B cell (primary cell): ENCODE data around the gene EGR2. TPM values are rescaled to one million over a fixed set of nuclear protein-coding genes. Genes with fewer than 3 reads are reported as not detected.

Experiments
- ATAC-seq: fragments of 200-7000 bp; cut with Tn5 transposase; one replicate; pipeline ENCODE4 v1.10.0; 2021; ENCODE audit warnings: low read depth, mild to moderate bottlenecking, moderate number of reproducible peaks, moderate library complexity
- CTCF ChIA-PET: fragments of 350-600 bp; sonication (Branson Sonifier 250); formaldehyde crosslinking; loops from one replicate; lab custom pipeline; 2021; ENCODE audit warnings: antibody characterized with exemption, inconsistent platforms; lab: Charles Lee
- POLR2A ChIA-PET: fragments of 350-600 bp; sonication (Branson Sonifier 250); formaldehyde crosslinking; loops from one replicate; lab custom pipeline; 2021; ENCODE audit warnings: antibody characterized with exemption; lab: Charles Lee
- DNase-seq: peaks from one replicate; pipeline ENCODE4 v3.0.0; 2013
- H2AFZ ChIP-seq: 2 replicates; pipeline ENCODE4 v1.6.1; 2012; ENCODE audit warnings: mild to moderate bottlenecking, low read depth, low read length; ENCODE audit not compliant: insufficient read depth, poor library complexity, severe bottlenecking
- H3K27ac ChIP-seq, 2 donors: 1 replicate in 1 of 2; 2 replicates in 1 of 2; pipeline ENCODE4 v1.5.1; 2012 to 2013; ENCODE audit warnings: low read length in 2 of 2, mild to moderate bottlenecking in 2 of 2, moderate library complexity in 1 of 2
- H3K27me3 ChIP-seq, 4 experiments: fragments of 200-600 bp in 1 of 4; sonication (generic) in 1 of 4; replicated peaks in 1 of 4; 1 replicate in 2 of 4; 2 replicates in 2 of 4; pipeline versions ENCODE4 v1.6.1 to v1.7.0; 2013 to 2016; ENCODE audit warnings: low read length in 3 of 4, mild to moderate bottlenecking in 2 of 4, mixed read lengths in 1 of 4, moderate library complexity in 1 of 4; ENCODE audit not compliant: insufficient read depth in 4 of 4, control insufficient read depth in 3 of 4; ENCODE audit errors: control extremely low read depth in 1 of 4
- H3K36me3 ChIP-seq, 2 experiments: replicated peaks in 1 of 2; 1 replicate in 1 of 2; 2 replicates in 1 of 2; pipeline versions ENCODE4 v1.6.1 to v1.7.1; 2013; ENCODE audit warnings: low read length in 1 of 2; ENCODE audit not compliant: insufficient read depth in 2 of 2, control insufficient read depth in 1 of 2; ENCODE audit errors: control extremely low read depth in 1 of 2, extremely low read depth in 1 of 2
- H3K4me1 ChIP-seq, 2 donors: fragments of 200-600 bp in 1 of 2; sonication (generic) in 1 of 2; 1 replicate in 1 of 2; 2 replicates in 1 of 2; pipeline versions ENCODE4 v1.5.1 to v1.6.1; 2013 to 2017; ENCODE audit warnings: low read length in 2 of 2; ENCODE audit not compliant: control insufficient read depth in 2 of 2, insufficient read depth in 2 of 2
- H3K4me2 ChIP-seq: replicated peaks from 2 replicates; pipeline ENCODE3; 2012; ENCODE audit warnings: mild to moderate bottlenecking, low read depth, low read length; ENCODE audit not compliant: poor library complexity, severe bottlenecking
- H3K4me3 ChIP-seq, 5 experiments: fragments of 200-600 bp in 1 of 5; sonication (generic) in 1 of 5; 1 replicate in 3 of 5; 2 replicates in 2 of 5; pipeline versions ENCODE4 v1.5.1 to v1.7.0; 2011 to 2016; ENCODE audit warnings: low read length in 4 of 5, mild to moderate bottlenecking in 4 of 5, low read depth in 2 of 5, control low read depth in 1 of 5, moderate library complexity in 1 of 5; ENCODE audit not compliant: insufficient read depth in 1 of 5; ENCODE audit errors: control extremely low read depth in 1 of 5, extremely low read depth in 1 of 5
- H3K79me2 ChIP-seq: fragments of 200-600 bp; sonication (generic); one replicate; pipeline ENCODE4 v1.6.0; 2016; ENCODE audit warnings: low read length; ENCODE audit not compliant: control insufficient read depth, insufficient read depth
- H3K9ac ChIP-seq: fragments of 200-600 bp; sonication (generic); 2 replicates; pipeline ENCODE4 v1.6.1; 2017; ENCODE audit warnings: mild to moderate bottlenecking, low read length, moderate library complexity
- H3K9me3 ChIP-seq, 3 donors: one replicate each; pipeline versions ENCODE4 v1.6.1 to v1.7.1; 2013; ENCODE audit warnings: low read length in 2 of 3; ENCODE audit not compliant: control insufficient read depth in 2 of 3, insufficient read depth in 1 of 3; ENCODE audit errors: control extremely low read depth in 1 of 3
- H4K20me1 ChIP-seq: 2 replicates; pipeline ENCODE4 v1.6.0; 2012; ENCODE audit warnings: mild to moderate bottlenecking, low read length; ENCODE audit not compliant: insufficient read depth, control insufficient read depth, poor library complexity, severe bottlenecking
- H3K27ac Mint-ChIP-seq: one replicate; pipeline ENCODE4 v1.8.0; 2021; ENCODE audit warnings: mixed read lengths
- H3K27me3 Mint-ChIP-seq: one replicate; pipeline ENCODE4 v1.8.0; 2021; ENCODE audit warnings: mixed read lengths
- H3K4me1 Mint-ChIP-seq: one replicate; pipeline ENCODE4 v1.8.0; 2021; ENCODE audit warnings: mixed read lengths
- H3K4me3 Mint-ChIP-seq: one replicate; pipeline ENCODE4 v1.8.0; 2021; ENCODE audit warnings: mixed read lengths
- H3K9me3 Mint-ChIP-seq: one replicate; pipeline ENCODE4 v1.8.0; 2022; ENCODE audit warnings: mixed read lengths; ENCODE audit not compliant: insufficient read depth
- EZH2 ChIP-seq: IDR thresholded peaks from 2 replicates; pipeline ENCODE4 v1.6.1; 2012; ENCODE audit warnings: borderline replicate concordance, low read depth, mild to moderate bottlenecking, moderate library complexity, low read length; ENCODE audit not compliant: insufficient read depth, poor library complexity, severe bottlenecking
- WGBS: methylation state at CpG from one replicate; pipeline ENCODE4 v1.1.5; 2013; ENCODE audit warnings: missing lambda C conversion rate; ENCODE audit not compliant: insufficient coverage; 5-methylcytosine and 5-hydroxymethylcytosine counted together
- intact Hi-C: fragments of 100-400 bp; cut with micrococcal nuclease; formaldehyde crosslinking; loops from one replicate; pipeline ENCODE4 v1.10.0; 2022
- polyA plus RNA-seq: library from polyadenylated mRNA; depleted of rRNA; stranded (reverse); fragments of >200 nt; gene quantifications from 2 replicates; pipeline ENCODE4 v1.2.3, GENCODE V29; 2012
- total RNA-seq, 2 donors: library from RNA; stranded (reverse); fragments of 120-200 nt in 1 of 2; gene quantifications; 1 replicate in 1 of 2; 2 replicates in 1 of 2; pipeline versions ENCODE4 v1.2.3 to v1.2.4, GENCODE V29; 2013 to 2022
- TF ChIP-seq, protein P1 (sequence below): fragments of 200-600 bp; IDR thresholded peaks from one replicate; pipeline ENCODE4 v1.8.0; 2022; ENCODE audit warnings: antibody characterized with exemption, mild to moderate bottlenecking

Gene EGR2
- total and polyA plus RNA-seq, 2 donors (not counting 1 experiment from before 2014, with no cell fraction given), result 6.3 to 10.9 TPM

DNA sequence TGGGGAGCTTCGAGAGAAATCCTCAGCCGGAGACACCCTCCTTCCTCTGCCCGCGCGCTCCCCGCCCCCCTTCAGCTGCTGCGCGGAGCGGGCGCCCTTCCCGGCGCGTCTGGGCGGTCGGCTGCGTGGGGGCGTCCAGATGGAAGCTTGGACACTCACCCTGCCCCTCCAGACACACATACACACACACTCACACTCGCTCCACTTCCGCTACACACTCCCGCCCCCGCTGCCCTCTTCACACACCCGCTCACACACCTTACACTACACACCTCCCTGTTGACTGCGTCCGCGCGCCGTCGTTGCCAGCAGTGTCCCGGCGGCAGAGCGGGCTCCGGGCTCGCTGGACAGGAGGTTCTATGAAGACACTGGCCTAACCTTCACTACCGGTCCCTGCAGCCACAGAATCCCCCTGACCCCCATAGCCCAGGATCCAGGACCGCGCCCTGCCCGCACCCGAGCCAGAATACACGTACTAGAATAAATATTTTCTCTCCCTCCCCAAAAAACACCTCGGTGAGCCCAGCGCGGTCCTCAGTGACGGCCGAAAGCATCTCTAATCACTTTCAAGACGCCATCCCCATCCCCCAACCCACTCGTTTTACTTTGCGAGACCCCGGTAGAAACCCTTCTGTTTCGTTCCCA, 1.1 kb upstream of the EGR2 start:
- Mint-ChIP-seq H3K9me3 (no peaks in the 10 kb centered on the region), H3K27ac (peak overlapping the region; percentile 99), H3K27me3 (peaks cover 7% of the 10 kb centered on the region), H3K4me3 (peak overlapping the region; percentile 100), H3K4me1 (peaks cover 50% of the 10 kb centered on the region)
- Histone ChIP-seq H3K4me2 (peak overlapping the region; percentile 100), H2AFZ (peak overlapping the region; percentile 87), H3K9ac (peak overlapping the region; percentile 79), H3K4me1 (peaks cover 33 to 39% of the 10 kb centered on the region in 2 donors), H3K9me3 (no peaks in the 10 kb centered on the region), H3K36me3 (no peaks in the 10 kb centered on the region), H3K27me3 (peaks cover 0 to 37% (median 9%) of the 10 kb centered on the region in 4 experiments), H4K20me1 (peaks cover 20% of the 10 kb centered on the region), H3K4me3 (peak overlapping the region; percentile 66 to 88 (median 72)), H3K27ac (peak overlapping the region; percentile 77 to 84), H3K79me2 (peaks cover 23% of the 10 kb centered on the region)
- peak; percentile 20 for ATAC-seq
- ChIA-PET CTCF (interaction anchor here (0.6 to 9.3 kb wide), 40 partner anchors 9 to 903 kb away, joined by 3 to 204 read pairs (median 6); partner anchors contain the start of genes ADO and NRBF2), POLR2A (interaction anchor here (1.0 to 3.2 kb wide), 8 partner anchors 13 to 316 kb away, joined by 3 to 18 read pairs (median 8); partner anchors contain the start of genes ADO and NRBF2)
- no peak for DNase-seq
- under 1% methylated on average over 49 of the region's 49 CpGs for WGBS
- intact Hi-C loops, result loop anchor here (2.0 to 10.0 kb wide), 8 partner anchors 85 to 915 kb away; partner anchors contain the start of genes ARID5B and RTKN2
- TF ChIP-seq, protein P1, sequence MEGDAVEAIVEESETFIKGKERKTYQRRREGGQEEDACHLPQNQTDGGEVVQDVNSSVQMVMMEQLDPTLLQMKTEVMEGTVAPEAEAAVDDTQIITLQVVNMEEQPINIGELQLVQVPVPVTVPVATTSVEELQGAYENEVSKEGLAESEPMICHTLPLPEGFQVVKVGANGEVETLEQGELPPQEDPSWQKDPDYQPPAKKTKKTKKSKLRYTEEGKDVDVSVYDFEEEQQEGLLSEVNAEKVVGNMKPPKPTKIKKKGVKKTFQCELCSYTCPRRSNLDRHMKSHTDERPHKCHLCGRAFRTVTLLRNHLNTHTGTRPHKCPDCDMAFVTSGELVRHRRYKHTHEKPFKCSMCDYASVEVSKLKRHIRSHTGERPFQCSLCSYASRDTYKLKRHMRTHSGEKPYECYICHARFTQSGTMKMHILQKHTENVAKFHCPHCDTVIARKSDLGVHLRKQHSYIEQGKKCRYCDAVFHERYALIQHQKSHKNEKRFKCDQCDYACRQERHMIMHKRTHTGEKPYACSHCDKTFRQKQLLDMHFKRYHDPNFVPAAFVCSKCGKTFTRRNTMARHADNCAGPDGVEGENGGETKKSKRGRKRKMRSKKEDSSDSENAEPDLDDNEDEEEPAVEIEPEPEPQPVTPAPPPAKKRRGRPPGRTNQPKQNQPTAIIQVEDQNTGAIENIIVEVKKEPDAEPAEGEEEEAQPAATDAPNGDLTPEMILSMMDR, result no peak
- TF ChIP-seq EZH2, result no peak

DNA sequence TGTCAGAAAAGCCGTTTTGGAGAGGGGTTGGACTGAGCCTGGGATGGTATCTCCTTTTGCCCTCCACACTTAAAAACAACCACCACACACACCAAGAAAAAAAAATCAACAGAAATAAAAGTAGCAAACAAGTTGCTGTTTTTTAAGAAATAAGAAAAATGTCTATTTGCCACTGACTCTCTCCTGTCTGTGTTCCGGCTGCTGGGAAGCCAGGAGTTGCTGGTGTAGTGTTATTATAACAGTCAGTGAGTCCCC, 163 bp downstream of the EGR2 start:
- Mint-ChIP-seq H3K4me3 (peak overlapping the region; percentile 100), H3K27me3 (peaks cover 7% of the 10 kb centered on the region), H3K27ac (peak overlapping the region; percentile 99), H3K4me1 (peaks cover 59% of the 10 kb centered on the region), H3K9me3 (no peaks in the 10 kb centered on the region)
- no peak for TF ChIP-seq EZH2
- TF ChIP-seq, protein P1, result no peak
- Histone ChIP-seq H2AFZ (peak overlapping the region; percentile 87), H3K4me1 (peaks cover 33 to 44% of the 10 kb centered on the region in 2 donors), H3K79me2 (peaks cover 23% of the 10 kb centered on the region), H3K4me3 (peak overlapping the region; percentile 19 to 84 (median 67)), H3K36me3 (no peaks in the 10 kb centered on the region), H3K4me2 (peak overlapping the region; percentile 100), H3K27me3 (peaks cover 0 to 37% (median 9%) of the 10 kb centered on the region in 4 experiments), H3K9ac (peak overlapping the region; percentile 79), H3K27ac (peak overlapping the region in 1 of 2 donors; percentile 84), H4K20me1 (peaks cover 20% of the 10 kb centered on the region), H3K9me3 (no peaks in the 10 kb centered on the region)
- POLR2A ChIA-PET, result interaction anchor here (0.6 to 3.2 kb wide), 7 partner anchors 9 to 288 kb away, joined by 3 to 18 read pairs (median 6); partner anchors contain the start of gene ADO
- intact Hi-C loops, result loop anchor here (1.0 to 10.0 kb wide), 14 partner anchors 12 to 914 kb away; partner anchors contain the start of genes ADO, ARID5B, NRBF2 and RTKN2
- CTCF ChIA-PET, result interaction anchor here (0.6 to 9.3 kb wide), 9 partner anchors 8 to 378 kb away, joined by 3 to 204 read pairs (median 42); partner anchors contain the start of gene ADO
- ATAC-seq (no peak), DNase-seq (no peak)
- 0% methylated on average over 1 of the region's 2 CpGs for WGBS
